GM06990 (cell line): ENCODE data around the gene CACNA1A.

ENCODE experiments used
- DNase-seq: peaks from one replicate; pipeline ENCODE4 v3.0.0-alpha.2; 2011; ENCODE audit not compliant: insufficient read length; ENCODE audit errors: extremely low read depth
- H3K27me3 ChIP-seq: replicated peaks from 2 replicates; pipeline ENCODE4 v1.6.0; 2011; ENCODE audit warnings: low read length; ENCODE audit not compliant: control insufficient read depth, insufficient read depth
- H3K36me3 ChIP-seq: 2 replicates; pipeline ENCODE4 v1.5.1; 2011; ENCODE audit warnings: low read length; ENCODE audit not compliant: control insufficient read depth, insufficient read depth
- H3K4me3 ChIP-seq: replicated peaks from 2 replicates; pipeline ENCODE4 v1.5.1; 2011; ENCODE audit warnings: low read depth, mild to moderate bottlenecking, control low read depth, low read length
- CTCF ChIP-seq: IDR thresholded peaks from 2 replicates; pipeline ENCODE4 v1.5.1; 2011; ENCODE audit warnings: low read length, control low read depth, mild to moderate bottlenecking, inconsistent platforms; ENCODE audit not compliant: insufficient read depth, poor library complexity, severe bottlenecking

Gene CACNA1A

DNA sequence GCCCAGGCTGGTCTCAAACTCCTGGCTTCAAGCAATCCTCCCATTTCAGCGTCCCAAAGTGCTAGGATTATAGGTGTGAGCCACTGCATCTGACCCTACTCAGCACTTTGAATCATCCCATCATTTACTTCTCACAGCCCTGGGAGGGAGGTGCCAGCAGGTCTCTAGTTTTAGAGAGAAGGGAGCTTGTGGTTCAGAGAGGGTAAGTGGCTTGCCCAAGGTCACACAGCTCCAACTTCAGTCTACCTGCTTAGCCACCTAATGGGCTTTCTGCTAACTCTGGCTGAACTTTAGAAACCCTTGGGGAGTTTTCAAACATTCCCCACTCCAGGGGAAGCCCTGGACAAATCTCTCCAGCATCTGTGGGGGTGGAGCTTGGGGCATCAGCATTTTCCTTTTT lies 18.3 kb downstream of the CACNA1A start:
- no peak for TF ChIP-seq CTCF
- Histone ChIP-seq H3K4me3 (no peak overlapping the region), H3K27me3 (no peaks in the 10 kb centered on the region), H3K36me3 (no peaks in the 10 kb centered on the region)
- no peak for DNase-seq

GRCh38 chr19:13484166-13484565 lies 22.1 kb downstream of the CACNA1A start:
- no peaks in the 10 kb centered on the region for H3K36me3 ChIP-seq
- no peak overlapping the region for H3K4me3 ChIP-seq
- no peak for TF ChIP-seq CTCF
- no peak for DNase-seq
- H3K27me3 ChIP-seq: no peaks in the 10 kb centered on the region

DNA sequence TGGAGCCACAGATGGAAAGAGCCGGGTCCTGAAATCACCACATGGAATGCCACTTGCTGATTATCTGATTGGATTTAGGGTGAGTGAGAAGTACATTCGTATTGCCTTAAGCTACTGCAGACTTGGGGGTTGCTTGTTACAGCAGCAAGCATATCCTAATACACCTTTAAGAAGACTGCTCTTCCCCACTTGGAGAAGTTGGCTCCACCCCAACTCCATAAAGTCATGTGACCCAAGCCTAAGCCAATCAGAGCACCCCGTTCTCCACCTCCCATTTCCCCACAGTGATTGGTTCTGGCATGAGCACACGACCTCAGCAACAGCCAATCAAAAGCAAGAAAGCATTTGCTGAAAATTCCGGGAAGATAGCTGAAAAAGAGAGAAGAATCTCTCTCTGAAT lies 23.1 kb downstream of the CACNA1A start:
- H3K36me3 ChIP-seq: no peaks in the 10 kb centered on the region
- no peaks in the 10 kb centered on the region for H3K27me3 ChIP-seq
- DNase-seq: no peak
- H3K4me3 ChIP-seq: no peak overlapping the region
- TF ChIP-seq CTCF: no peak

DNA sequence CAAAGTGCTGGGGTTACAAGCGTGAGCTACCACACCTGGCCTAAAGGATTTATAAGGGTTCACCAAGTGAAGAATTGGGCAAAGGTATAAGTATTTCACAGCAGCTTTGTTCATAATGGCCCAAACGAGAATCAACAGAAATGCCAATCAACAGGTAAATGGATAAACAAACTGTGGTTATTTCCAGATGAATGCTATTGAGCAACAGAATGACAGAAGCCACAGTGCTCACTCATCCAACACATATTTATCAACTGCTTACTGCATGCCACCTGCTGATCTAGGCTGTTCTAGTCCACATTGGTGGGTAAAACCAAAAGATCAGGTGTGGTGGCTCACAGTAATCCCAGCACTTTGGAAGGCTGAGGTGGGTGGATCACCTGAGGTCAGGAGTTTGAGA lies 27.7 kb downstream of the CACNA1A start:
- no peak for TF ChIP-seq CTCF
- no peak overlapping the region for H3K4me3 ChIP-seq
- H3K27me3 ChIP-seq: no peaks in the 10 kb centered on the region
- DNase-seq: no peak
- H3K36me3 ChIP-seq: no peaks in the 10 kb centered on the region

DNA sequence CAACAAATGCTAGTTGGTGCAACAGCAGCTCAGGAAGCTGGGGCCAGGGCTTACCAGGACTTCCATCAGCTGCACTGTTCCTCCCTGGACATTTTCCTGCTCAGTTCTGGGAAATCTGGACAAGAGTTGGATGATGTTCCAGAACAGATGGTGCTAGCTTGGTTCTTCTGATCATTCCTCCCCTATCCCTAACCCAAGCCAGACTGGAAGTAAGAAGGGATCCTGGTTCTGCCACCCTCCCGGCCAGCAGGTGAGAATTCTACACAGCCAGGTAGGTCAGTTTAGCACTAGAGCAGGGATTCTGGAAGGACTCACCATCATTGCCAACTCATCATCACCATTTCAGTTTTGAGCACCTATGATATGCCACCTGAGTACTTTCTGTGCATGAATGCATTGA lies 30.2 kb downstream of the CACNA1A start:
- no peak overlapping the region for H3K4me3 ChIP-seq
- TF ChIP-seq CTCF: no peak
- no peaks in the 10 kb centered on the region for H3K27me3 ChIP-seq
- no peak for DNase-seq
- H3K36me3 ChIP-seq: no peaks in the 10 kb centered on the region

DNA sequence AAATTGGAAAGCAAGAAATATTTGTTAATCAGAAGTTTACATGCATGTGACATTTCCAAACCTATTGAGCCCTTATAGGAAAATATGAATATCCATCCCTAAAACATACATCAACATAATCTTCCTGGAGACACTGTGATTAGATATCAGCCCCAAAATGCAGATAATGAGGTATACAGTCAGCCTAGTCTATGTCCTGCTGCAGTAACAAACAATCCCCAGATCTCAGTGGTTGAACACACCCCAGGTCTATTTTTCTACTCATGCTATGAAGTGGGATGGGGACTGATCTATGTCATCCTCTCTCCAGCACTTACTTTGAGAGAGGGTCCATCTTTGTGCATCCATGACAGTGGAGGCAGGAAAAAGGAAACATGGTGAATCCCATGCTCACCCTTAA lies 31.2 kb downstream of the CACNA1A start:
- no peak for DNase-seq
- Histone ChIP-seq H3K27me3 (no peaks in the 10 kb centered on the region), H3K4me3 (no peak overlapping the region), H3K36me3 (no peaks in the 10 kb centered on the region)
- no peak for TF ChIP-seq CTCF
